Measurements from ENCODE around the gene SNX5.

SNX5 gene

GRCh38 chr20:17968366-17969277 lies at the start of gene SNX5, which contains the start of gene MGME1:
Gene SNX5, minus strand, starts transcription at chr20:17968794. Its CDS starts 369 bp downstream, at chr20:17968425.
Gene MGME1, plus strand, starts transcription at chr20:17969018. Its CDS starts 842 bp downstream, at chr20:17969860.
- no peak for TF ChIP-seq JUND (IDR thresholded peaks at IDR 0.05; ENCODE audit: low read depth)
- peak; percentile 85 to 98 for DNase-seq (ENCODE audit: low read depth in 1 of 2, low spot score in 1 of 2)
- in situ Hi-C loops (cut with HindIII; ENCODE audit: low pct_unique_long_range_greater_than_20kb, low sequenced_read_pairs) = no loop called here

- no peak for DNase-seq (ENCODE audit: low read depth in 1 of 2, low spot score in 1 of 2)
- no peak for TF ChIP-seq JUND (IDR thresholded peaks at IDR 0.05; ENCODE audit: low read depth)
- in situ Hi-C loops (cut with HindIII; ENCODE audit: low pct_unique_long_range_greater_than_20kb, low sequenced_read_pairs) = no loop called here
Measured at GRCh38 chr20:18018100-18018499, 49.5 kb upstream of the SNX5 start.

GRCh38 chr20:18016772-18017171 lies 48.2 kb upstream of the SNX5 start:
- DNase-seq (ENCODE audit: low read depth in 1 of 2, low spot score in 1 of 2) = no peak
- no peak for TF ChIP-seq JUND (IDR thresholded peaks at IDR 0.05; ENCODE audit: low read depth)
- in situ Hi-C loops (cut with HindIII; ENCODE audit: low pct_unique_long_range_greater_than_20kb, low sequenced_read_pairs) = no loop called here

GRCh38 chr20:18014411-18014810 lies 45.8 kb upstream of the SNX5 start:
- DNase-seq (ENCODE audit: low read depth in 1 of 2, low spot score in 1 of 2) = no peak
- in situ Hi-C loops (cut with HindIII; ENCODE audit: low pct_unique_long_range_greater_than_20kb, low sequenced_read_pairs) = no loop called here
- no peak for TF ChIP-seq JUND (IDR thresholded peaks at IDR 0.05; ENCODE audit: low read depth)

GRCh38 chr20:18012901-18013300 lies 44.3 kb upstream of the SNX5 start:
- no peak for TF ChIP-seq JUND (IDR thresholded peaks at IDR 0.05; ENCODE audit: low read depth)
- in situ Hi-C loops (cut with HindIII; ENCODE audit: low pct_unique_long_range_greater_than_20kb, low sequenced_read_pairs) = no loop called here

GRCh38 chr20:18011951-18012645 lies 43.5 kb upstream of the SNX5 start:
- in situ Hi-C loops (cut with HindIII; ENCODE audit: low pct_unique_long_range_greater_than_20kb, low sequenced_read_pairs) = no loop called here
- TF ChIP-seq JUND (IDR thresholded peaks at IDR 0.05; ENCODE audit: low read depth) = no peak

More at GRCh38 chr20:18012901-18013300, 44.3 kb upstream of the SNX5 start:
- DNase-seq (ENCODE audit: low read depth in 1 of 2, low spot score in 1 of 2) = no peak

GRCh38 chr20:18011482-18011881 lies 42.9 kb upstream of the SNX5 start:
- TF ChIP-seq JUND (IDR thresholded peaks at IDR 0.05; ENCODE audit: low read depth) = no peak
- no peak for DNase-seq (ENCODE audit: low read depth in 1 of 2, low spot score in 1 of 2)
- in situ Hi-C loops (cut with HindIII; ENCODE audit: low pct_unique_long_range_greater_than_20kb, low sequenced_read_pairs) = no loop called here

More at GRCh38 chr20:18011951-18012645, 43.5 kb upstream of the SNX5 start:
- no peak for DNase-seq (ENCODE audit: low read depth in 1 of 2, low spot score in 1 of 2)

- TF ChIP-seq JUND (IDR thresholded peaks at IDR 0.05; ENCODE audit: low read depth) = no peak
- DNase-seq (ENCODE audit: low read depth in 1 of 2, low spot score in 1 of 2) = no peak
- in situ Hi-C loops (cut with HindIII; ENCODE audit: low pct_unique_long_range_greater_than_20kb, low sequenced_read_pairs) = no loop called here
Measured at GRCh38 chr20:18009116-18009515, 40.5 kb upstream of the SNX5 start.

- no peak for TF ChIP-seq JUND (IDR thresholded peaks at IDR 0.05; ENCODE audit: low read depth)
- in situ Hi-C loops (cut with HindIII; ENCODE audit: low pct_unique_long_range_greater_than_20kb, low sequenced_read_pairs) = no loop called here
- no peak for DNase-seq (ENCODE audit: low read depth in 1 of 2, low spot score in 1 of 2)
Measured at GRCh38 chr20:18007534-18008292, 39.1 kb upstream of the SNX5 start.

- in situ Hi-C loops (cut with HindIII; ENCODE audit: low pct_unique_long_range_greater_than_20kb, low sequenced_read_pairs) = no loop called here
- peak in 1 of 2 experiments; percentile 49 for DNase-seq (ENCODE audit: low read depth in 1 of 2, low spot score in 1 of 2)
- TF ChIP-seq JUND (IDR thresholded peaks at IDR 0.05; ENCODE audit: low read depth) = no peak
Measured at GRCh38 chr20:18006684-18007083, 38.1 kb upstream of the SNX5 start.

- in situ Hi-C loops (cut with HindIII; ENCODE audit: low pct_unique_long_range_greater_than_20kb, low sequenced_read_pairs) = no loop called here
- DNase-seq (ENCODE audit: low read depth in 1 of 2, low spot score in 1 of 2) = no peak
- no peak for TF ChIP-seq JUND (IDR thresholded peaks at IDR 0.05; ENCODE audit: low read depth)
Measured at GRCh38 chr20:18005990-18006364, 37.4 kb upstream of the SNX5 start.
